ENCODE results near the gene ZDBF2. TPM values are rescaled to one million over a fixed set of nuclear protein-coding genes. Genes with fewer than 3 reads are reported as not detected.

The ZDBF2 gene
- total and polyA plus RNA-seq, 8 donors: 1.6 to 14.3 (median 11.8) TPM

DNA sequence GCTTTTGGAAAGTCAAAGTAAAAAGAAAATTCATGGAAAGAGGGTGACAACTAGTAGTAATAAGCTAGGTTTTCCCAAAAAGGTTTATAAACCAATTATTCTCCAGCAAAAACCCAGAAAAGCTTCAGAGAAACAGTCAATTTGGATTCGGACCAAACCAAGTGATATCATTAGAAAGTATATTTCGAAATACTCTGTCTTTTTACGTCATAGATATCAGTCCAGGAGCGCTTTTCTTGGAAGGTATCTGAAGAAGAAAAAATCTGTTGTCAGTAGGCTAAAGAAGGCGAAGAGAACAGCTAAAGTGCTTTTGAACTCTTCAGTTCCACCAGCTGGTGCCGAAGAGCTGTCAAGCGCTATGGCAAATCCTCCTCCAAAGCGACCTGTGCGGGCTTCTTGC, 36.6 kb downstream of the ZDBF2 start:
- Histone ChIP-seq H3K4me1 (no peaks in the 10 kb centered on the region), H3K4me3 (no peak overlapping the region), H3K9me3 (no peaks in the 10 kb centered on the region), H3K36me3 (no peaks in the 10 kb centered on the region), H3K27me3 (no peaks in the 10 kb centered on the region), H3K27ac (no peak overlapping the region)
- no peak for FAIRE-seq
- DNase-seq: no peak
- 83 to 87% methylated on average over 9 of the region's 9 CpGs for WGBS, 2 donors
- no peak for TF ChIP-seq CTCF (IDR thresholded peaks at IDR 0.05)
- ATAC-seq: no peak
- intact Hi-C loops (cut with DNase I): no loop called here

DNA sequence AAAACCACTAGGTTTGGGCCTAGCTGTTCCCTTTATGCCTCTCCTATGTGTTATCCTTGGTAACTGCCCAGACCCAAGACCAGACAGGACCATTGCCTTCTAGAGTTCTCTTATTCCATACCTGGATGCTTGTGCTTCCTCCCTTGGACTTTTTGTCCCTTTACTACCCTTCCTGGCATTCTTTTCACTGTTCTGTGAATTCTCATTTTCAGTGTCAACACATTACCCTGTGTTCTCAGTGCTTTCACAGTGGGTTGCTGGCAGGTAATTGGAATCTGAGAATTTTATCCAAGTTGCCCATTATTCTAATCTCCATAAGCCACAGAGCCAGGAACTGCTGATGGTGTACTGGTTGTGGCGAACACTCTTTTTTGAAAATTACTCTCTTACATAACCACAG, 41.7 kb downstream of the ZDBF2 start:
- intact Hi-C loops (cut with DNase I): no loop called here
- no peak for TF ChIP-seq CTCF (IDR thresholded peaks at IDR 0.05)
- Histone ChIP-seq H3K36me3 (no peaks in the 10 kb centered on the region), H3K9me3 (no peaks in the 10 kb centered on the region), H3K4me1 (no peaks in the 10 kb centered on the region), H3K4me3 (no peak overlapping the region), H3K27ac (no peak overlapping the region), H3K27me3 (no peaks in the 10 kb centered on the region)
- DNase-seq (no peak), ATAC-seq (no peak), FAIRE-seq (no peak)
- 95 to 100% methylated on average over 1 of the region's 1 CpG for WGBS, 2 donors

DNA sequence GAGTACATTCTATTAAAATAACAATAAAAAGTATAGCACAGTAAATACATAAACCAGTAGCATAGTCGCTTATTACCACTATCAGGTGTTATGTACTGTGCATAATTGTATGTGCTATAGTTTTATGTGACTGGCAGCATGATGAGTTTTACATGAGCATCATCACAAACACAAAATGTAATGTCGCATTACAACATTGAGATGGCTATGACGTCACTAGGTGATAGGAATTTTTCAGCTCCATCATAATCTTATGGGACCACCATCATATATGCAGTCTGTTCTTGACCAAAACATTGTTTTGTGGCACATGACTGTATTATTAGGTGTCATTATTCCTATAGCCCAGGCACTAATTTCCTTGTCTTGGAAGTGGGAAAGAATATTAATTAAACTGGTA, 48.6 kb downstream of the ZDBF2 start:
- 88 to 90% methylated on average over 3 of the region's 3 CpGs for WGBS, 2 donors
- ATAC-seq: no peak
- no peak for DNase-seq
- intact Hi-C loops (cut with DNase I): no loop called here
- FAIRE-seq: no peak
- Histone ChIP-seq H3K4me3 (no peak overlapping the region), H3K27me3 (no peaks in the 10 kb centered on the region), H3K4me1 (no peaks in the 10 kb centered on the region), H3K27ac (no peak overlapping the region), H3K36me3 (no peaks in the 10 kb centered on the region), H3K9me3 (no peaks in the 10 kb centered on the region)
- no peak for TF ChIP-seq CTCF (IDR thresholded peaks at IDR 0.05)

DNA sequence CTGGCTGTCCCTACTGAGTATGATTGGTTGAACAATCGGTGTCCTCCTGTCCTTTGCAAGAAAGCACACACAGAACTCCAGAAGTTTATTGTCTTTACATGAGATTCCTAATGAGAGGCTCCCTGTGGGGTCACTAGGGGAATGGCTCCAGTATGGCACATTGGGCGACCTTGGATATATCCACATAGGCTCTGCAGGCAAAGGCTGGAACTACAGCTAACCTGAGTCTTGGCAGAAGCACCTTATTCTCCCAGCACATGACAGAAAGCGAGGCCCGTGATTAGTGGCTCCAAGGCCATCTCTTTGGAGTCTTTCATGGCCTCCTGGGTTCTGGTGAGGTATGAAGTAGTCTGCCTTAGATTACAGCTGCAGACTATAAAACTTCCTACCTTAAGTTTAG, 49.0 kb downstream of the ZDBF2 start:
- no peak for TF ChIP-seq CTCF (IDR thresholded peaks at IDR 0.05)
- ATAC-seq (peak in 1 of 4 donors; percentile 19), DNase-seq (no peak), FAIRE-seq (no peak)
- Histone ChIP-seq H3K9me3 (no peaks in the 10 kb centered on the region), H3K4me3 (no peak overlapping the region), H3K4me1 (no peaks in the 10 kb centered on the region), H3K27me3 (no peaks in the 10 kb centered on the region), H3K27ac (no peak overlapping the region), H3K36me3 (no peaks in the 10 kb centered on the region)
- 73 to 77% methylated on average over 4 of the region's 4 CpGs for WGBS, 2 donors
- intact Hi-C loops (cut with DNase I): no loop called here

DNA sequence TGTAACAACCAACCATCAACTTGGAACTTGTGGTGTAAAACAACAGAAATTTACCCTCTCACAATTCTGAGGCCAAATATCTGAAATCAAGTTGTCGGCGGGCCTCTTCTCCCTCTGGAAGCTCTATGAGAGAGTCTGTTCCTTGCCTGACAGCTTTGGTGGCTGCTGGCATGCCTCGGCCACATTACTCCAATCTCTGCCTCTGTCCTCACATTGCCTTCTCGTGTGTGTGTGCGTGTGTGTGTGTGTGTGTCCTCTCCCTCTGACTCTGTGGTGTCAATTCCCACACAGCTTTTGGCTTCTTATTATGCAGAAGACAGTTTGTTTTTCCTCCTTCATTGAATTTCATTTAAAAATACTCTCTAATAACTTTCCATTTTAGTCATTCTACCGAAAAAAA, 50.4 kb downstream of the ZDBF2 start:
- no peak for TF ChIP-seq CTCF (IDR thresholded peaks at IDR 0.05)
- H3K27me3 ChIP-seq: no peaks in the 10 kb centered on the region
- no peak overlapping the region for H3K4me3 ChIP-seq
- FAIRE-seq (no peak), DNase-seq (no peak), ATAC-seq (no peak)
- H3K36me3 ChIP-seq: no peaks in the 10 kb centered on the region
- H3K27ac ChIP-seq: no peak overlapping the region
- WGBS, 2 donors: 87 to 89% methylated on average over 6 of the region's 6 CpGs
- no peaks in the 10 kb centered on the region for H3K9me3 ChIP-seq
- H3K4me1 ChIP-seq: no peaks in the 10 kb centered on the region
- intact Hi-C loops (cut with DNase I): no loop called here
